WTC11 (cell line): Measurements from ENCODE around the gene NUDT3.

ENCODE experiments used
- ESRRA ChIP-seq: sonication (generic); formaldehyde crosslinking; IDR thresholded peaks from 2 replicates; pipeline ENCODE4 v1.8.1; 2022; ENCODE audit warnings: mild to moderate bottlenecking, missing genetic modification reagents, borderline replicate concordance
- IRF2 ChIP-seq: sonication (generic); formaldehyde crosslinking; IDR thresholded peaks from 2 replicates; pipeline ENCODE4 v1.8.0; 2022; ENCODE audit warnings: low read depth, missing genetic modification reagents, borderline replicate concordance
- JUN ChIP-seq: sonication (generic); formaldehyde crosslinking; IDR thresholded peaks from 2 replicates; pipeline ENCODE4 v1.8.0; 2023; ENCODE audit warnings: mild to moderate bottlenecking, missing genetic modification reagents
- MLX ChIP-seq: sonication (generic); formaldehyde crosslinking; IDR thresholded peaks from 2 replicates; pipeline ENCODE4 v1.8.1; 2023; ENCODE audit warnings: mild to moderate bottlenecking, missing genetic modification reagents, moderate library complexity
- SP1 ChIP-seq: sonication (generic); formaldehyde crosslinking; conservative IDR thresholded peaks from 2 replicates; pipeline ENCODE4 v1.8.1; 2022; ENCODE audit warnings: missing genetic modification reagents
- ZNF121 ChIP-seq: sonication (generic); formaldehyde crosslinking; IDR thresholded peaks from 2 replicates; pipeline ENCODE4 v1.8.0; 2023; ENCODE audit warnings: missing genetic modification reagents
- ZNF138 ChIP-seq: sonication (generic); formaldehyde crosslinking; conservative IDR thresholded peaks from 2 replicates; pipeline ENCODE4 v1.8.1; 2022; ENCODE audit warnings: mild to moderate bottlenecking, moderate library complexity, missing genetic modification reagents
- ZNF263 ChIP-seq: sonication (generic); formaldehyde crosslinking; IDR thresholded peaks from 2 replicates; pipeline ENCODE4 v1.8.1; 2022; ENCODE audit warnings: low read depth, mild to moderate bottlenecking, moderate library complexity, missing genetic modification reagents
- ZNF416 ChIP-seq: fragments of 250-450 bp; sonication (Bioruptor Pico); IDR thresholded peaks from 2 replicates; pipeline ENCODE4 v1.9.0; 2021; ENCODE audit warnings: mild to moderate bottlenecking, inconsistent platforms
- ZNF423 ChIP-seq: fragments of 250-450 bp; sonication (Bioruptor Pico); IDR thresholded peaks from 2 replicates; pipeline ENCODE4 v2.1.2; 2022; ENCODE audit warnings: mild to moderate bottlenecking, moderate library complexity
- TF ChIP-seq, protein P1 (sequence below): fragments of 200-600 bp; IDR thresholded peaks from 2 replicates; pipeline ENCODE4 v1.8.0; 2022; ENCODE audit warnings: antibody characterized with exemption
- TF ChIP-seq, protein P2 (sequence below): sonication (generic); formaldehyde crosslinking; IDR thresholded peaks from 2 replicates; pipeline ENCODE4 v1.8.1; 2023; ENCODE audit warnings: mild to moderate bottlenecking, missing genetic modification reagents, moderate library complexity
- TF ChIP-seq, protein P3 (sequence below): sonication (generic); formaldehyde crosslinking; IDR thresholded peaks from 2 replicates; pipeline ENCODE4 v1.8.0; 2022; ENCODE audit warnings: mild to moderate bottlenecking, missing genetic modification reagents

DNA sequence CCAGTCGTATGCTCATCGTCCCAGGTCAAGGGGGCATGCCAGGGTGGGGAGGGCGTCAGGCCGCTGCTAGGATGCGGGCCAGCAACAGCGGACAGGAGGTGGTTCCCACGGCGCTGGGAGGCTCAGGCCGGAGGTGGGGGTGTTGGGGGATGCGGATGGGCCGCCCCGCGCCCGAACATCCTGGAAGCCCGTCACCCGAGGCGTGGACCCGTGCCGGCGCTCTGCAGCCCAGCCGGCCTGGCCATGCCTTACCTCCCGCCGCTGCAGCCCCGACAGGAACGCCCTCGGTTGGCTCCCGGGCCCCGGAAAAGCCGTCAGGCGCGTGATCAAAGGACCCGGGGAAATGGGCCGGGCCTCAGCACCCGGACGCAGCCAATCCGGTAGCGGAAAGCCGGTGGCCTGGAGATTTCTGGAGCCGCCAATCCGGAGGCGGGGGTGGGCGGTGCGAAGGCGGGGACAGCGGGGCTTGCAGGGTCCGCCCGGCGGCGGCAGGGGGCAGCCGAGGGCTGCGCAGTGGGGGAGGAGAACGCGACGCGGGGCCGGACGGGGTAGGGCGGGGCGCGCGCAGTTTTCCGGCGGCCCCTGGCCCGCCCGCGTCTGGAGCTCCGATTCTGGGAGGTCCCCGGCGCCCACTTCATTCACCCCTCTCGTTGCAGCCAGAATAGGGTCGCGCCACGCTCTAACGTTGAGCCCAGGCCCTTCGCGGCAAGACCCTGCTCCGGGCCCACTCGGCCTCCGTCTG lies 143.6 kb downstream of the NUDT3 start, which contains the start of gene SMIM29:
- TF ChIP-seq, protein P1, sequence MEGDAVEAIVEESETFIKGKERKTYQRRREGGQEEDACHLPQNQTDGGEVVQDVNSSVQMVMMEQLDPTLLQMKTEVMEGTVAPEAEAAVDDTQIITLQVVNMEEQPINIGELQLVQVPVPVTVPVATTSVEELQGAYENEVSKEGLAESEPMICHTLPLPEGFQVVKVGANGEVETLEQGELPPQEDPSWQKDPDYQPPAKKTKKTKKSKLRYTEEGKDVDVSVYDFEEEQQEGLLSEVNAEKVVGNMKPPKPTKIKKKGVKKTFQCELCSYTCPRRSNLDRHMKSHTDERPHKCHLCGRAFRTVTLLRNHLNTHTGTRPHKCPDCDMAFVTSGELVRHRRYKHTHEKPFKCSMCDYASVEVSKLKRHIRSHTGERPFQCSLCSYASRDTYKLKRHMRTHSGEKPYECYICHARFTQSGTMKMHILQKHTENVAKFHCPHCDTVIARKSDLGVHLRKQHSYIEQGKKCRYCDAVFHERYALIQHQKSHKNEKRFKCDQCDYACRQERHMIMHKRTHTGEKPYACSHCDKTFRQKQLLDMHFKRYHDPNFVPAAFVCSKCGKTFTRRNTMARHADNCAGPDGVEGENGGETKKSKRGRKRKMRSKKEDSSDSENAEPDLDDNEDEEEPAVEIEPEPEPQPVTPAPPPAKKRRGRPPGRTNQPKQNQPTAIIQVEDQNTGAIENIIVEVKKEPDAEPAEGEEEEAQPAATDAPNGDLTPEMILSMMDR = peak; percentile 65
- TF ChIP-seq JUN (CRISPR knock-in tag) = no peak
- TF ChIP-seq, protein P2, sequence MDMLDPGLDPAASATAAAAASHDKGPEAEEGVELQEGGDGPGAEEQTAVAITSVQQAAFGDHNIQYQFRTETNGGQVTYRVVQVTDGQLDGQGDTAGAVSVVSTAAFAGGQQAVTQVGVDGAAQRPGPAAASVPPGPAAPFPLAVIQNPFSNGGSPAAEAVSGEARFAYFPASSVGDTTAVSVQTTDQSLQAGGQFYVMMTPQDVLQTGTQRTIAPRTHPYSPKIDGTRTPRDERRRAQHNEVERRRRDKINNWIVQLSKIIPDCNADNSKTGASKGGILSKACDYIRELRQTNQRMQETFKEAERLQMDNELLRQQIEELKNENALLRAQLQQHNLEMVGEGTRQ = peak; percentile 76
- no peak for TF ChIP-seq ZNF121 (CRISPR knock-in tag)
- TF ChIP-seq SP1 (CRISPR knock-in tag) = peak; percentile 74
- 0 out of 2 replicates have a peak, but pooled peaks have one; percentile 38 for TF ChIP-seq ESRRA (CRISPR knock-in tag)
- TF ChIP-seq, protein P3, sequence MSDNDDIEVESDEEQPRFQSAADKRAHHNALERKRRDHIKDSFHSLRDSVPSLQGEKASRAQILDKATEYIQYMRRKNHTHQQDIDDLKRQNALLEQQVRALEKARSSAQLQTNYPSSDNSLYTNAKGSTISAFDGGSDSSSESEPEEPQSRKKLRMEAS (CRISPR knock-in tag) = peak; percentile 81
- no peak for TF ChIP-seq MLX
- TF ChIP-seq IRF2 (CRISPR knock-in tag) = no peak
- no peak for TF ChIP-seq ZNF263 (CRISPR knock-in tag)
- no peak; the same call in 1 of the 2 replicates for TF ChIP-seq ZNF416 (CRISPR knock-in tag)
- TF ChIP-seq ZNF138 (CRISPR knock-in tag) = no peak
- no peak for TF ChIP-seq ZNF423 (CRISPR knock-in tag)
